Effector memory CD4-positive, alpha-beta T cell (primary cell): ENCODE measurements around the gene NDUFS1.
"Not testable (repeated sequence)": the region's sequence is repeated elsewhere in the genome, so short reads cannot be mapped to it uniquely, and the experiment has no call there.

Source experiments
- DNase-seq, 3 donors: peaks; one replicate each; pipeline ENCODE4 v3.0.0-alpha.2; 2020
- H3K27ac ChIP-seq: 2 replicates; pipeline ENCODE4 v1.7.0; 2013; ENCODE audit warnings: mild to moderate bottlenecking, low read length, moderate library complexity; ENCODE audit not compliant: insufficient read depth, poor library complexity, severe bottlenecking
- H3K27me3 ChIP-seq: replicated peaks from 2 replicates; pipeline ENCODE4 v1.7.0; 2013; ENCODE audit warnings: mild to moderate bottlenecking, low read length; ENCODE audit not compliant: insufficient read depth, control insufficient read depth, poor library complexity, severe bottlenecking
- H3K36me3 ChIP-seq: 2 replicates; pipeline ENCODE4 v1.7.0; 2013; ENCODE audit warnings: mild to moderate bottlenecking, low read length, moderate library complexity; ENCODE audit not compliant: control insufficient read depth, insufficient read depth
- H3K4me1 ChIP-seq: 2 replicates; pipeline ENCODE4 v1.7.0; 2013; ENCODE audit warnings: low read length, mild to moderate bottlenecking; ENCODE audit not compliant: control insufficient read depth, insufficient read depth, poor library complexity, severe bottlenecking
- H3K4me3 ChIP-seq: 2 replicates; pipeline ENCODE4 v1.7.0; 2013; ENCODE audit warnings: low read length, low read depth, mild to moderate bottlenecking; ENCODE audit not compliant: insufficient read depth, poor library complexity, severe bottlenecking
- H3K9me3 ChIP-seq: 2 replicates; pipeline ENCODE4 v1.7.0; 2013; ENCODE audit warnings: mild to moderate bottlenecking, low read length, moderate library complexity; ENCODE audit not compliant: control insufficient read depth

Gene NDUFS1

DNA sequence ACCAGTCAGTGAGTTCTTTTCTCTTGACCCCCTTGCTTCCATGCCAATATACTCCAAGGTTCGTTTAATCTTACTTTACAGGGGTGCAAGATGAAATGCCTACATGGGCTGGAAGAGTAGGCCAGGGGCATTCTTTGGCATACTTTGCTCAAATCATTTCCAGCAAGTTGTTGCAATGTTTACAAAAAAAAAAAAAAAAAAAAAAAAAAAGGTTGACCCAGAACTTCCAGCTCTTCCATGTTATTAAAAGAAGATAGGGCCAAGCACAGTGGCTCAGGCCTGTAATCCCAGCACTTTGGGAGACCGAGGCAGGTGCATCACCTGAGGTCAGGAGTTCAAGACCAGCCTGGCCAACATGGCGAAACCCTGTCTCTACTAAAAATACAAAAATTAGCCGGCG is 81.4 kb downstream of the NDUFS1 start:
- not testable (repeated sequence) for H3K27me3 ChIP-seq, H3K9me3 ChIP-seq, H3K4me3 ChIP-seq, H3K4me1 ChIP-seq, H3K36me3 ChIP-seq, DNase-seq, H3K27ac ChIP-seq

DNA sequence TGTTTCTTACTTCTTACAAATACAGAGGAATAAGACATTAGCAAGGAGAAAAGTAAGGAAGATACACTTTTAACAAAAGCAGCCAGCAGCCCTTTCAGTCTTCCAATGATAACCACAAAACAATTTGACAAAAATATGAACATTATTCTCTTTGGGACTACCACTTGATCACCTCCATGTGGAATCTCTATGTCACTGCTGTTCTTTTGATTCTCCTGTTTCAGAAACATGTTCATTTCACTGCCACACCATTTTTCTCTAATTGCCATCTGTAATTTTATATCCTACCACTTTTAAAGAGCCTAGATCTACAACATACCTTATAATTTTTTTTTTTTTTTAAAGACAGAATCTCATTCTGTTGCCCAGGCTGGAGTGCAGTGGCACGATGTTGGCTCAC is 84.1 kb downstream of the NDUFS1 start:
- Histone ChIP-seq H3K27ac (no peak overlapping the region), H3K4me3 (no peak overlapping the region)

DNA sequence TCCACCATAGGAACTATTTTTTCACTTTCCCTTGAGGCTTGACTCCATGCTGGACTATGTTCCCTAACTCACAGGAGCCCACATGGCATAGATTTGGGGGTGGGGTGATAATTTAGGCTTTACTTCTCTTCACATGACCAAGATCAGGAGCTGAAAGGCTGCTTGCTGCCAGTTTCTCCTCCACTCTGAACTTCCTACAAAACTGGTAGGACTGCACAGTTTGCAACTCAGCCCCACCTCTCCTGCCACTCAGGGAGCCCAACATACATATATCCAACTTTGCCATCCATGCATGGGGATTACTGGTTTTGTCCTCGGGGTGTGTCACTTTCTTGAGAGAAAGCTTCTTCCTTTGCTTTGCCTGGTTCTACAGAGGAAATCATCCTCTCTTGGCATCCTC is 87.4 kb downstream of the NDUFS1 start:
- DNase-seq = no peak
- H3K27me3 ChIP-seq = no peaks in the 10 kb centered on the region
- H3K9me3 ChIP-seq = no peaks in the 10 kb centered on the region
- H3K4me3 ChIP-seq = no peak overlapping the region
- H3K36me3 ChIP-seq = no peaks in the 10 kb centered on the region
- no peaks in the 10 kb centered on the region for H3K4me1 ChIP-seq
- no peak overlapping the region for H3K27ac ChIP-seq

More for the DNA sequence above, 84.1 kb downstream of the NDUFS1 start:
- H3K4me1 ChIP-seq = no peaks in the 10 kb centered on the region
- H3K9me3 ChIP-seq = no peaks in the 10 kb centered on the region
- H3K27me3 ChIP-seq = no peaks in the 10 kb centered on the region
- DNase-seq = no peak
- no peaks in the 10 kb centered on the region for H3K36me3 ChIP-seq

DNA sequence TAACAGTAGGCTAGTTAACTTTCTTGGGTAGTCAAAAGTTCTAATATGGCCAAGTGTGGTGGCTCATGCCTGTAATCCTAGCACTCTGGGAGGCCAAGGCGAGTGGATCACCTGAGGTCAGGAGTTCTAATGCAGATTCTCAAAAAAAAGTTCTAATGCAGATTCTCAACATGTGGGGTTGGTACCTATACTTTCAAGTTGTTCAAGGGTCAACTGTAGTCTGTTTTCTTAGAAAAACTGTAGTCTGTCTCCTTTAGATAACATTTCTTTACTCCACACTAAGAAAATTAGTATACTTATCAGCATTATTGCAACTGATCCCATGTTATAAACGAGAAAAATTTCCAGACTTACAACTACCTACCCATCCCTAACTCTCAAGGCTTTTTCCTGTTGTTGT is 89.8 kb downstream of the NDUFS1 start:
- DNase-seq = no peak
- Histone ChIP-seq H3K4me1 (no peaks in the 10 kb centered on the region), H3K4me3 (no peak overlapping the region), H3K27me3 (no peaks in the 10 kb centered on the region), H3K36me3 (no peaks in the 10 kb centered on the region), H3K27ac (no peak overlapping the region), H3K9me3 (no peaks in the 10 kb centered on the region)

DNA sequence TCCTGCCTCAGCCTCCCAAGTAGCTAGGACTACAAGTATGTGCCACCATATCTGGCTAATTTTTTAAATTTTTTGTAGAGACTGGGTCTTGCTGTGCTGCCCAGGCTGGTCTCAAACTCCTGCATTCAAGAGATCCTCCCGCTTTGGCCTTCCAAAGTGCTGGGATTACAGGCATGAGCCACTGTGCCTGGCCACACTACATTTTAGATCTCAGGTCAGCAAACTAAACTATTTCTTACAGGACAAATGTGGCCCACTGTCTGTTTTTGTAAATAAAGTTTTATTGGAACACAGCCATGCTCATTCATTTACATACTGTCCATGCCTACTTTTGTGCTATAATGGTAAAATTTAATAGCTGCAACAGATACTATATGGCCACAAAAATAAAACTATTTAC is 91.0 kb downstream of the NDUFS1 start:
- Histone ChIP-seq H3K36me3 (peaks cover 2% of the 10 kb centered on the region), H3K27ac (no peak overlapping the region), H3K9me3 (no peaks in the 10 kb centered on the region), H3K4me1 (no peaks in the 10 kb centered on the region), H3K4me3 (no peak overlapping the region), H3K27me3 (no peaks in the 10 kb centered on the region)
- DNase-seq = no peak
